ENCODE data around the gene HSFX1. TPM values are rescaled to one million over a fixed set of nuclear protein-coding genes. Genes with fewer than 3 reads are reported as not detected.

The HSFX1 gene
- total RNA-seq, 1 experiment from 2014 or later: 0.44 TPM

GRCh38 chrX:149799938-149800337 lies 26.1 kb downstream of the HSFX1 start:
- TF ChIP-seq EZH2 (IDR thresholded peaks at IDR 0.05) (no peak), SIN3A (IDR thresholded peaks at IDR 0.05; ENCODE audit: low read depth) (no peak), FOSL1 (IDR thresholded peaks at IDR 0.05; ENCODE audit: low read depth) (no peak), POLR2A (IDR thresholded peaks at IDR 0.05; ENCODE audit: borderline replicate concordance, extremely low read depth, insufficient read depth, insufficient read length) (no peak), ATF3 (IDR thresholded peaks at IDR 0.05) (no peak), EGR1 (IDR thresholded peaks at IDR 0.05; ENCODE audit: low read depth) (no peak), ZFX (IDR thresholded peaks at IDR 0.05) (no peak), SRF (IDR thresholded peaks at IDR 0.05; ENCODE audit: low read depth) (no peak), SP1 (IDR thresholded peaks at IDR 0.05; ENCODE audit: low read depth) (no peak), CBX3 (IDR thresholded peaks at IDR 0.05; ENCODE audit: low read depth) (no peak), EZH2phosphoT487 (IDR thresholded peaks at IDR 0.05; ENCODE audit: borderline replicate concordance) (no peak), CEBPB (IDR thresholded peaks at IDR 0.05; ENCODE audit: low read depth) (no peak), TCF7L2 (IDR thresholded peaks at IDR 0.05; ENCODE audit: borderline replicate concordance, extremely low read depth, insufficient read depth, insufficient read length) (no peak), ELF1 (IDR thresholded peaks at IDR 0.05; ENCODE audit: borderline replicate concordance, low read depth) (no peak), REST (IDR thresholded peaks at IDR 0.05; ENCODE audit: low read depth) (no peak), RAD21 (IDR thresholded peaks at IDR 0.05; ENCODE audit: low read depth) (no peak), ZNF274 (IDR thresholded peaks at IDR 0.05; ENCODE audit: low read depth, low read length) (no peak), ZBTB33 (IDR thresholded peaks at IDR 0.05; ENCODE audit: extremely low read depth, insufficient replicate concordance, low read length) (no peak), MAX (IDR thresholded peaks at IDR 0.05) (no peak), JUND (IDR thresholded peaks at IDR 0.05) (no peak)
- H4K20me1 ChIP-seq (ENCODE audit: insufficient read depth): no peaks in the 10 kb centered on the region
- BruUV-seq (replicated peaks): no TSS peak
- H3K9me3 ChIP-seq (ENCODE audit: control insufficient read depth in 1 of 2, insufficient read depth in 1 of 2, low read depth in 1 of 2, low read length in 2 of 2): no peaks in the 10 kb centered on the region
- no peak overlapping the region for H2AFZ ChIP-seq (ENCODE audit: low read depth, low read length, poor library complexity, severe bottlenecking)
- no peak overlapping the region for H3K4me3 ChIP-seq (replicated peaks in 1 of 2; ENCODE audit: low read depth in 1 of 2, low read length in 2 of 2)
- H3K9me2 ChIP-seq (ENCODE audit: insufficient read depth): no peaks in the 10 kb centered on the region
- DNase-seq (ENCODE audit: low read depth, low spot score) (no peak), ATAC-seq (no peak)
- no peak overlapping the region for H3K27ac ChIP-seq (ENCODE audit: low read depth, low read length)
- no peak overlapping the region for H3K9ac ChIP-seq (ENCODE audit: low read length)
- no peaks in the 10 kb centered on the region for H3K27me3 ChIP-seq (ENCODE audit: insufficient read depth, low read length)
- H3K36me3 ChIP-seq (ENCODE audit: control insufficient read depth in 1 of 2, insufficient read depth in 2 of 2, low read length in 2 of 2): no peaks in the 10 kb centered on the region
- H3K4me1 ChIP-seq (ENCODE audit: control insufficient read depth in 1 of 2, insufficient read depth in 2 of 2, low read length in 2 of 2): no peaks in the 10 kb centered on the region
- POLR2A ChIA-PET: no interaction called here
- H3K4me2 ChIP-seq (ENCODE audit: low read length): no peak overlapping the region
- intact Hi-C loops (cut with micrococcal nuclease): no loop called here
- CTCF ChIA-PET: no interaction called here
- RAD21 ChIA-PET (ENCODE audit: low non-redundant PET in 1 of 2, low total read pairs in 2 of 2, uncharacterized antibody in 2 of 2, unreplicated experiment in 2 of 2): no interaction called here
- no peaks in the 10 kb centered on the region for H3K79me2 ChIP-seq (ENCODE audit: insufficient read depth, low read length)
